ENCODE measurements around the gene HYCC1. TPM values are rescaled to one million over a fixed set of nuclear protein-coding genes. Genes with fewer than 3 reads are reported as not detected.

The HYCC1 gene
- polyA plus RNA-seq, 1 experiment, result 80.3 TPM

DNA sequence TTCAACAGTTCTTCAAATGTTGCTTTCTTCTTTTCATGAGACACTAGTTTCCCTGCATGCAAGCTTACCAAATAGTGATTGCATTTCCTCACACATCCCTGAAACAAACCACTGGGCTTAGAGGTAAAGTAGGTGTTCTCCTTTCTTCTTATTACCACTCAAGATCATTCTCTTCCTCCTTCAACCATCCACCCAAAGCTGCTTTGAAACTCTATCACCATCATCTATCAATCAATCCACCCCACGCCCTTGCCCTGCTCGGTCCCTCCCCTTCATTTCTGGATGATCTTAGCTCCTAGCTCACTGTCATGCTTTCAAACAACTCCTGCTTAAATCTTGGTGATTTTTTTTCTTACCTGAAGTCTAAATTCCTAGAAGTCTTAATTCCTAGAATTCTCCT, 18.9 kb downstream of the HYCC1 start:
- Histone ChIP-seq H3K27ac (ENCODE audit: low read depth, low read length) (no peak overlapping the region), H3K27me3 (ENCODE audit: control insufficient read depth, insufficient read depth, low read length) (no peaks in the 10 kb centered on the region), H3K9me3 (ENCODE audit: control insufficient read depth, insufficient read depth, low read length) (no peaks in the 10 kb centered on the region), H3K4me3 (ENCODE audit: low read depth, low read length) (no peak overlapping the region)
- CTCF ChIA-PET, result no interaction called here
- no peak for DNase-seq (ENCODE audit: low read depth, low spot score)
- TF ChIP-seq CTCF (IDR thresholded peaks at IDR 0.05; ENCODE audit: low read depth, low read length), result no peak
- POLR2A ChIA-PET, result no interaction called here

DNA sequence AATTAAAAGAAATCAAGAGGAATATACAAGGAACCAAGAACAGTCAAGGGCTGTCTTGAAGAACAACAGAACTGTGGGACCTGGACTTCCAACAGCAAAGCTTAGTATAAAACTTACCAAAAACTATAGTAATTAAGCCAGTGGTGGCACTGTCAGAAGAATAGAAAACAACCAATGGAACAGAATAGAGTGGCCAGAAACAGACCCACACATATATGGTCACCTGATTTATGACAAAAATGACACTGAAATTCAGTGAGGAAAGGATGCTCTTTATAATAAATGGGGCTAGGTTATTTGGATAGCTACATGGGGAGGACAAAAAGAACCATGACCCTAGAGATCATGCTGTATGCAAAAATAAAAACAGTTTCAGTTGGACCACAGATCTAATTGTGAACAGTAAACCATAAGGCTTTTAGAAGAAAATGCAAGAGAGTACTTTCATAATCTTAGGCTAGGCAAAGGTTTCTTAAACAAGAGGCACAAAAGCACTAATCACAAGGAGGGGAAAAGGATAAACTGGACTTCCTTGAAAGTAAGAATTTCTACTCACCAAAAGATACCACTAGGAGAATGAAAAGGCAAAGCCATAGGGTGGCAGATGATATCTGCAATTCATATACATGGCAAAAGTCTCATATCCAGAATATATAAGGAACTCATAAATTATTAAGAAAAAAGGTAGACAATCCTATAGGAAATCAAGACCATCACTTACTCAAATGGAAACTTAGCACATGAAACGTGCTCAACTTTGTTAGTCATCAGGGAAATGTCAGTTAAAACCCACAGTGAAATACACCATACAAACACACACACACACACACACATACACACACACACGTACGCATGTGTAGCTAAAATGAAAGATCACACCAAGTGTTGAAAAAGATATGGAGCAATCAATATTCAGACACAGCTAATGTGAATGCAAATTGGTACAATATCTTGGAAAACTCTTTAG, 20.8 kb downstream of the HYCC1 start:
- ChIA-PET POLR2A (no interaction called here), CTCF (interaction anchor here (1.4 kb wide), 1 partner anchor 62 kb away, joined by 7 read pairs; no protein-coding TSS in a partner anchor)
- no peak overlapping the region for H3K27ac ChIP-seq (ENCODE audit: low read depth, low read length)
- no peak for TF ChIP-seq CTCF (IDR thresholded peaks at IDR 0.05; ENCODE audit: low read depth, low read length)
- no peaks in the 10 kb centered on the region for H3K27me3 ChIP-seq (ENCODE audit: control insufficient read depth, insufficient read depth, low read length)
- no peak for DNase-seq (ENCODE audit: low read depth, low spot score)
- H3K4me3 ChIP-seq (ENCODE audit: low read depth, low read length), result no peak overlapping the region
- no peaks in the 10 kb centered on the region for H3K9me3 ChIP-seq (ENCODE audit: control insufficient read depth, insufficient read depth, low read length)

- no peak for TF ChIP-seq CTCF (IDR thresholded peaks at IDR 0.05; ENCODE audit: low read depth, low read length)
- Histone ChIP-seq H3K9me3 (ENCODE audit: control insufficient read depth, insufficient read depth, low read length) (no peaks in the 10 kb centered on the region), H3K27ac (ENCODE audit: low read depth, low read length) (no peak overlapping the region), H3K27me3 (ENCODE audit: control insufficient read depth, insufficient read depth, low read length) (no peaks in the 10 kb centered on the region), H3K4me3 (ENCODE audit: low read depth, low read length) (no peak overlapping the region)
- POLR2A ChIA-PET, result no interaction called here
- DNase-seq (ENCODE audit: low read depth, low spot score), result no peak
- CTCF ChIA-PET, result interaction anchor here (0.7 kb wide), 1 partner anchor 9 kb away, joined by 3 read pairs; no protein-coding TSS in a partner anchor
Observed at GRCh38 chr7:22990588-22990949, 23.4 kb downstream of the HYCC1 start.

DNA sequence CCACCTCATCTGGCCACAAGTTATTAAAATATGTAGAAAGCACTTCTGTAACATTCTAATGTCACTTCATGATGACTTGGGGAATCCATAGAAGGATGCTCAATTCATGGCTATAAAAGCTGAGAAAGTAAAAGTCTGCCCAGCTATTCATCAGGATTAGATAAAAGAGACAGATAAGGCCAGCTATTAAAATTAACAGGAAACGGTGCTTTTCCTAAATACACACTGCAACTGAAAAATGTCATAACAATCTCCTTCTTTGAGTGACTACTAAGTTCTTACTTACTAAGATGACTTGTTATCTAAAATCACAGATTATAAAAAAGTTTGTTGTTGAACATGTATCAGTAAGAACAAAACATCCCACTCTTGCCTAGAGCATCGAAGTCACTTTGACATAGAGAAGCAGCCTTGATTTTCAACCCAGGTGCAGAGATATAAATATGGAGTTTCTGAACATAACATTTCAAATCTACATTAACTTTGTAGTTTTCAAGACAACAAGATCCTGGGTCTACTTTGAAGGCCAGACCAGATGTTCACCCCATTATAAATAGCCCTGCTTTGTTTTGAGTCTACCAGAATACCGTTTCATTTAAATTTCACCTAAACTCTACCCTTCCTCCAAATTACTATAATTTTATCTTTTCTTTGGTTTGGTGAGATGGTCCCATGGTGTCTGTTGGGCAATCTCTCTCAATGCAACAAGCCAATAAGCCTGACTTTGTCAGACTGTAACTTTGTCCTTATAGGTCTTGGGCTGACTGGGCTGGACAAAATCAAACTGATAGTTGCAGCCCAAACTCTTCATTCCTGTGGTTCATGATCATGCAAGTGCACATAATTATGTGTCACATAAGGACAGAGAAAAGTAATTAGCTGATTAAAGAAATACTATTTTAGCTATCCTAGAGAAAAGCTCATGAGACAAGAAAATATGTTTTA, 24.0 kb downstream of the HYCC1 start:
- ChIA-PET CTCF (interaction anchor here (0.7 kb wide), 1 partner anchor 8 kb away, joined by 3 read pairs; no protein-coding TSS in a partner anchor), POLR2A (no interaction called here)
- no peak overlapping the region for H3K4me3 ChIP-seq (ENCODE audit: low read depth, low read length)

More for the DNA sequence above, 24.0 kb downstream of the HYCC1 start:
- H3K27me3 ChIP-seq (ENCODE audit: control insufficient read depth, insufficient read depth, low read length), result no peaks in the 10 kb centered on the region
- no peaks in the 10 kb centered on the region for H3K9me3 ChIP-seq (ENCODE audit: control insufficient read depth, insufficient read depth, low read length)
- H3K27ac ChIP-seq (ENCODE audit: low read depth, low read length), result no peak overlapping the region
- TF ChIP-seq CTCF (IDR thresholded peaks at IDR 0.05; ENCODE audit: low read depth, low read length), result no peak
- no peak for DNase-seq (ENCODE audit: low read depth, low spot score)
